ENCODE results near the gene KCNG2. TPM values are rescaled to one million over a fixed set of nuclear protein-coding genes. Genes with fewer than 3 reads are reported as not detected.

KCNG2 gene
- total and polyA plus RNA-seq, 4 donors = 0.03 to 0.23 (median 0.08) TPM; not detected in 1

- H3K27me3 ChIP-seq (ENCODE audit: control insufficient read depth in 4 of 4, insufficient read depth in 4 of 4, low read length in 3 of 4) = no peaks in the 10 kb centered on the region
- WGBS = 89% methylated on average over 3 of the region's 3 CpGs
Measured at GRCh38 chr18:79932907-79933306, 135.2 kb downstream of the KCNG2 start.

More at GRCh38 chr18:79932907-79933306, 135.2 kb downstream of the KCNG2 start:
- Histone ChIP-seq H3K9ac (ENCODE audit: low read depth in 1 of 2, low read length in 2 of 2) (no peak overlapping the region), H3K27ac (ENCODE audit: low read depth in 1 of 2, low read length in 2 of 2) (no peak overlapping the region), H3K9me3 (ENCODE audit: control insufficient read depth in 4 of 4, low read length in 3 of 4) (peaks cover 0 to 3% (median 2%) of the 10 kb centered on the region in 4 donors), H3K4me3 (ENCODE audit: low read depth in 1 of 3, low read length in 3 of 3) (no peak overlapping the region), H3K4me1 (ENCODE audit: control insufficient read depth in 4 of 4, insufficient read depth in 4 of 4, low read length in 3 of 4) (peaks cover 17 to 47% (median 39%) of the 10 kb centered on the region in 4 donors), H3K36me3 (ENCODE audit: control insufficient read depth in 4 of 4, insufficient read depth in 3 of 4, low read depth in 1 of 4, low read length in 3 of 4) (peaks cover 3 to 24% (median 19%) of the 10 kb centered on the region in 4 donors)
- no peak for TF ChIP-seq TAF1 (conservative IDR thresholded peaks at IDR 0.05)
- no peak for TF ChIP-seq CTCF (IDR thresholded peaks at IDR 0.05; ENCODE audit: low read depth, low read length, missing input control)
- TF ChIP-seq JUND (IDR thresholded peaks at IDR 0.05) = no peak
- no peak for TF ChIP-seq FOXA1 (IDR thresholded peaks at IDR 0.05)
- TF ChIP-seq, protein P1, sequence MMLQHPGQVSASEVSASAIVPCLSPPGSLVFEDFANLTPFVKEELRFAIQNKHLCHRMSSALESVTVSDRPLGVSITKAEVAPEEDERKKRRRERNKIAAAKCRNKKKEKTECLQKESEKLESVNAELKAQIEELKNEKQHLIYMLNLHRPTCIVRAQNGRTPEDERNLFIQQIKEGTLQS (IDR thresholded peaks at IDR 0.05) = no peak
- TF ChIP-seq, protein P2, sequence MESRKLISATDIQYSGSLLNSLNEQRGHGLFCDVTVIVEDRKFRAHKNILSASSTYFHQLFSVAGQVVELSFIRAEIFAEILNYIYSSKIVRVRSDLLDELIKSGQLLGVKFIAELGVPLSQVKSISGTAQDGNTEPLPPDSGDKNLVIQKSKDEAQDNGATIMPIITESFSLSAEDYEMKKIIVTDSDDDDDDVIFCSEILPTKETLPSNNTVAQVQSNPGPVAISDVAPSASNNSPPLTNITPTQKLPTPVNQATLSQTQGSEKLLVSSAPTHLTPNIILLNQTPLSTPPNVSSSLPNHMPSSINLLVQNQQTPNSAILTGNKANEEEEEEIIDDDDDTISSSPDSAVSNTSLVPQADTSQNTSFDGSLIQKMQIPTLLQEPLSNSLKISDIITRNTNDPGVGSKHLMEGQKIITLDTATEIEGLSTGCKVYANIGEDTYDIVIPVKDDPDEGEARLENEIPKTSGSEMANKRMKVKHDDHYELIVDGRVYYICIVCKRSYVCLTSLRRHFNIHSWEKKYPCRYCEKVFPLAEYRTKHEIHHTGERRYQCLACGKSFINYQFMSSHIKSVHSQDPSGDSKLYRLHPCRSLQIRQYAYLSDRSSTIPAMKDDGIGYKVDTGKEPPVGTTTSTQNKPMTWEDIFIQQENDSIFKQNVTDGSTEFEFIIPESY (IDR thresholded peaks at IDR 0.05) = no peak
- no peak for TF ChIP-seq FOXA2 (IDR thresholded peaks at IDR 0.05)
- no peak for TF ChIP-seq REST (IDR thresholded peaks at IDR 0.05)
- TF ChIP-seq RXRA (IDR thresholded peaks at IDR 0.05) = no peak
- no peak for TF ChIP-seq MAX (IDR thresholded peaks at IDR 0.05)
- DNase-seq (ENCODE audit: low spot score) = no peak

Data from liver (tissue), 9 donors.